ENCODE measurements around the gene DBT.

Gene DBT

DNA sequence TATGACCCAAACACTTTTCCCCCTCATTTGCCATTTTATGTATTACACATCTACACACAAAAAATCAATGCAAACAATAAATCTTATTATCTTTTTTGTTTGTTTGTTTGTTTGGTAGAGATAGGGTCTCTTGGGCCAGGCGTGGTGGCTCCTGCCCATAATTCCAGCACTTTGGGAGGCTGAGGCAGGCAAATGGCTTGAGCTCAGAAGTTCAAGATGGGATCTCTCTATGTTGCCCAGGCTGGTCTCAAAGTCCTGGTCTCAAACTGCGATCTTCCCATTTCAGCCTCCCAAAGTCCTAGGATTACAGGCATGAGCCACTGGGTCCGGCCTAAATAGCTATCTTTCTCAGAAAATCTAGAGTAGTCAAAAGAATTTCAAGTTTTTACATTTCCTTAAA, 1.2 kb upstream of the DBT start:
- H3K4me3 ChIP-seq (ENCODE audit: low read depth, low read length) = no peak overlapping the region
- DNase-seq (ENCODE audit: low read depth) = no peak
- TF ChIP-seq, protein P1, sequence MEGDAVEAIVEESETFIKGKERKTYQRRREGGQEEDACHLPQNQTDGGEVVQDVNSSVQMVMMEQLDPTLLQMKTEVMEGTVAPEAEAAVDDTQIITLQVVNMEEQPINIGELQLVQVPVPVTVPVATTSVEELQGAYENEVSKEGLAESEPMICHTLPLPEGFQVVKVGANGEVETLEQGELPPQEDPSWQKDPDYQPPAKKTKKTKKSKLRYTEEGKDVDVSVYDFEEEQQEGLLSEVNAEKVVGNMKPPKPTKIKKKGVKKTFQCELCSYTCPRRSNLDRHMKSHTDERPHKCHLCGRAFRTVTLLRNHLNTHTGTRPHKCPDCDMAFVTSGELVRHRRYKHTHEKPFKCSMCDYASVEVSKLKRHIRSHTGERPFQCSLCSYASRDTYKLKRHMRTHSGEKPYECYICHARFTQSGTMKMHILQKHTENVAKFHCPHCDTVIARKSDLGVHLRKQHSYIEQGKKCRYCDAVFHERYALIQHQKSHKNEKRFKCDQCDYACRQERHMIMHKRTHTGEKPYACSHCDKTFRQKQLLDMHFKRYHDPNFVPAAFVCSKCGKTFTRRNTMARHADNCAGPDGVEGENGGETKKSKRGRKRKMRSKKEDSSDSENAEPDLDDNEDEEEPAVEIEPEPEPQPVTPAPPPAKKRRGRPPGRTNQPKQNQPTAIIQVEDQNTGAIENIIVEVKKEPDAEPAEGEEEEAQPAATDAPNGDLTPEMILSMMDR (IDR thresholded peaks at IDR 0.05; ENCODE audit: low read depth, low read length, missing control alignments) = no peak

DNA sequence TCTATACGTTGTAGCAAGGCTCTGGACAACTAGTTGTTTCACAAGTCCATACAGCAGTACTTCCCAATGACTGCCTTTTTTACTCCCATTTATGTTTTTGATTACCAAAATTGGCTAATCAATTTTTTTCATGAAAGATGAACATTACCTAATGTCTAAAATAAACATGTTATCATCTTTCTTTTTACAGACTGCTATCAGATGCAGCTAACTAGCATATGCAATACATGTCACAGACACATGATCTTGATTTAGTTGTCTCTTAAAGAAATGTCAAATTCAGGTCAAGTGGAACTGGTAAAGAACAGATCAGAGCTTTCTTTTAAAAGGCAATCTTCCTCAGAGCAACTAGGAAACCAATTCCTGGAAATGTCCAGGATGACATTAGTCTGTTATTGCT, 630 bp upstream of the DBT start:
- DNase-seq (ENCODE audit: low read depth) = no peak
- TF ChIP-seq, protein P1 (IDR thresholded peaks at IDR 0.05; ENCODE audit: low read depth, low read length, missing control alignments) = no peak
- H3K4me3 ChIP-seq (ENCODE audit: low read depth, low read length) = peak overlapping the region; percentile 65

DNA sequence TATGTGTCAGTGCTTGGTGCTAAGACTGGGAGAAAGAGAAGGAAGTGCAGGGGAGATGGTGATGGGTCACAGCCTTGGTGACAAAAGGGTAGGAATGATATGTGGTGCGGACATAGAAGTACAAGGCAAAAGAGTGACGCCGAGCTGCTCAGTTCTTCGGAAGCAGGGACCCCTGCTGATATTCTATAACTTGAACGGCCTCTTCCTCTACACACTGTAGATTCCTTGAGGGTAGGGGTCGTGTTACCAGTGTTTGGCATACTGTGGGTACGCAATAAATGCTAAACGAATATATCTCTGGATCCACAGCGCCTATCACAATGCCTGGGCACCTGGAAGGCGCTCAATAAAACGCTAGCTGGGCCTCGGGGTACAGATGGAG, 488 bp downstream of the DBT start:
- TF ChIP-seq, protein P1 (IDR thresholded peaks at IDR 0.05; ENCODE audit: low read depth, low read length, missing control alignments) = no peak
- no peak for DNase-seq (ENCODE audit: low read depth)

DNA sequence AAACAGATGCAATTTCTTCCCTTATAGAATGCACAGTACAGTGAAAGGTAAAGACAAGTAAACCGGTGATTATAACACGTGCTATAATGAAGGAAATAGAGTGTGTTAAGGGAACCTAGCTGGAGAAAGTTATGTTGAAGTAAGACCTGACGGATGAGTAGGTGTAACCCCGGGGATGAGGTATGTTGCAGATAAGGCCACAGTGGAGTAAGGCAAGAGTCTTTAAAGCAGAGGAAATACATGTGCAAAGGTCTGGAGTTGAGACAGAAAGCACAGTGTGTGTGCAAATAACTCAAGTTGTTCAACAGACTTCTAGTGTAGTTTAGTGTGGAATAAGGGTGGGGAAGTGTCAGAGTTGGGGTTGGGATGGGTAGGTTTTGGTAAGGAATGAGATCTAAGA, 2.9 kb downstream of the DBT start:
- H3K4me3 ChIP-seq (ENCODE audit: low read depth, low read length) = no peak overlapping the region
- TF ChIP-seq, protein P1 (IDR thresholded peaks at IDR 0.05; ENCODE audit: low read depth, low read length, missing control alignments) = no peak
- no peak for DNase-seq (ENCODE audit: low read depth)

More for the DNA sequence above, 488 bp downstream of the DBT start:
- H3K4me3 ChIP-seq (ENCODE audit: low read depth, low read length) = peak overlapping the region; percentile 65

DNA sequence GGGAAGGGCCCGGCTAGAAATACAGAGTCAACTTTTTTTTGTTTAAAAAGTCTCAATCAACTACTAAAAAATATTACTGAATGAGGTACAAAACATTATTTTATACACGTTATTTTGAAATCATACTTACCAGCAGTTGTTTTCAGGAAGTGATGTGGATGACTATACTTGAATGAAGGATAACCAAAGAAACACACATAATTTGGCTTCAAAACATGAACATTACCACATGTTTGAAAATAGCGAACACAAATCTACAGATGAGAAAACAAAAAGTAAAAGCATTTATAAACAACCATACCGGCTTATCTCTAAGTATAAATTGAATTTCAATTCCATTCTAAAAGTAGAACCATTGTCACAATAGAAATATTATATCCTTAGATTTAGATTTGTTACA, 9.0 kb downstream of the DBT start:
- no peak overlapping the region for H3K4me3 ChIP-seq (ENCODE audit: low read depth, low read length)
- no peak for DNase-seq (ENCODE audit: low read depth)
- TF ChIP-seq, protein P1 (IDR thresholded peaks at IDR 0.05; ENCODE audit: low read depth, low read length, missing control alignments) = no peak

DNA sequence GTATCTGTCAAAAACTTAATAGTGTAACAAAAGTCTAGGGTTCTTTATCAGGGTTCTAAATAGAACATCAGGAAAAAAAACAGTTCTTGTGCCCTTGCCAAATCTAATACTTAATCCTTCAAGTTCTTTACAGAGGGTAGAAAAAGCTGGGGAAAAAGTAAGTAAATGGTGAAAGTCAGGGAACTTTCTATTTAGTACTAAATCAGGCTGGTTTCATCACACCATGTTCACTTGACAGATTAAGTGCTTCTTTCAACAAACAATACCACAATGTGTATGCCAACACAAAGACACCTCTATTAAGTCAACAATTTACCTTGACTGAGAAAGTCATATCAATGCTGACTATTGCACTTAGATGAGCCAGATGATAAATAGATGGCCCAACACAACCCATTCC, 9.7 kb downstream of the DBT start:
- no peak overlapping the region for H3K4me3 ChIP-seq (ENCODE audit: low read depth, low read length)
- TF ChIP-seq, protein P1 (IDR thresholded peaks at IDR 0.05; ENCODE audit: low read depth, low read length, missing control alignments) = no peak
- DNase-seq (ENCODE audit: low read depth) = no peak

DNA sequence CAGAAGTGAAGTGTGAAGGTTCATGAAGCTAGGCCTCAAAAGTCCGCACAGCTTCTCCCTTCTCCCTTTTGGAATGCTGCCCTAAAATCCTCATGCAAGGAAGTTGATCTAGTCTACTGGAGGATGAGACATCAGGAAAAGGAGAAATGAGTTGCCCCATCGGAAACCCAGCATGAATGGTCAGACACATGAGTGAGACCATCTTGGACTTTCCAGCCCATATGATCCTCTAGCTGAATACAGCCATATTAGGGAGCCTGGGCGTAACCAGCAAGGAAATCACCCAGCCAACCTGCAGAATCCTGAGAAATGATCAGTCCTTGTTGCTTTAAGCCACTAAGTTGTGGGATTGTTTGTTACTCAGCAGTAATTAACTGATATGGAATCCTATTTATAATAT, 12.5 kb downstream of the DBT start:
- no peak for DNase-seq (ENCODE audit: low read depth)
- TF ChIP-seq, protein P1 (IDR thresholded peaks at IDR 0.05; ENCODE audit: low read depth, low read length, missing control alignments) = no peak
- no peak overlapping the region for H3K4me3 ChIP-seq (ENCODE audit: low read depth, low read length)
